ENCODE results near the gene RTKN. TPM values are rescaled to one million over a fixed set of nuclear protein-coding genes. Genes with fewer than 3 reads are reported as not detected.
A peak's percentile ranks its signal among the peaks of the same experiment; 100 is the strongest.

RTKN gene, protein sequence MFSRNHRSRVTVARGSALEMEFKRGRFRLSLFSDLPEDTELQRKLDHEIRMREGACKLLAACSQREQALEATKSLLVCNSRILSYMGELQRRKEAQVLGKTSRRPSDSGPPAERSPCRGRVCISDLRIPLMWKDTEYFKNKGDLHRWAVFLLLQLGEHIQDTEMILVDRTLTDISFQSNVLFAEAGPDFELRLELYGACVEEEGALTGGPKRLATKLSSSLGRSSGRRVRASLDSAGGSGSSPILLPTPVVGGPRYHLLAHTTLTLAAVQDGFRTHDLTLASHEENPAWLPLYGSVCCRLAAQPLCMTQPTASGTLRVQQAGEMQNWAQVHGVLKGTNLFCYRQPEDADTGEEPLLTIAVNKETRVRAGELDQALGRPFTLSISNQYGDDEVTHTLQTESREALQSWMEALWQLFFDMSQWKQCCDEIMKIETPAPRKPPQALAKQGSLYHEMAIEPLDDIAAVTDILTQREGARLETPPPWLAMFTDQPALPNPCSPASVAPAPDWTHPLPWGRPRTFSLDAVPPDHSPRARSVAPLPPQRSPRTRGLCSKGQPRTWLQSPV
- 22.6 and 24.7 TPM in 2 replicates for total RNA-seq (2013; cell fraction: nucleolus; rRNA removed)
- total RNA-seq (2014; rRNA removed) = 8.7 and 9.4 TPM in 2 replicates
- 4.0 and 5.4 TPM in 2 replicates for total RNA-seq (2014; rRNA removed; fragmentation: Illumina TruSeq; extraction: Trizol)
- 11.9 and 12.3 TPM in 2 replicates for total RNA-seq (2021)
- polyA plus RNA-seq (2011; ENCODE audit: low read depth) = 3.7 TPM
- polyA plus RNA-seq (2011; rRNA removed) = 1.8 and 3.2 TPM in 2 replicates
- polyA plus RNA-seq (2011; cell fraction: cytosol; rRNA removed) = 2.9 and 4.0 TPM in 2 replicates
- 14.3 and 20.0 TPM in 2 replicates for polyA plus RNA-seq (2011; cell fraction: nucleus; rRNA removed)
- polyA plus RNA-seq (2012) = 6.4 and 7.4 TPM in 2 replicates
- 2.8 and 6.0 TPM in 2 replicates for polyA plus RNA-seq (2014; fragmentation: Illumina TruSeq; extraction: Trizol)
- polyA plus RNA-seq (2014; fragmentation: Nextera tagmentation; extraction: Ambion mirVana) = under 1 TPM; 0.50 to 0.91 TPM
- 12.3 and 16.1 TPM in 2 replicates for polyA plus RNA-seq (2014; rRNA removed)
- 1 to 10 TPM; 4.8 to 5.3 TPM for polyA plus RNA-seq (2016; fragmentation: Nextera tagmentation; extraction: Ambion mirVana)
- polyA minus RNA-seq (2011; rRNA and poly(A)+ RNA removed) = 3.5 and 5.3 TPM in 2 replicates
- 2.0 and 2.1 TPM in 2 replicates for polyA minus RNA-seq (2011; cell fraction: cytosol; rRNA and poly(A)+ RNA removed)
- 6.4 and 8.7 TPM in 2 replicates for polyA minus RNA-seq (2011; cell fraction: nucleus; rRNA and poly(A)+ RNA removed)
- Bru-seq, nascent RNA = percentile 60 among the genes with signal in this experiment
- percentile 57 among the genes with signal in this experiment for BruChase-seq, experiment 1, labeled RNA remaining after a 6-hour chase
- BruChase-seq, experiment 2, labeled RNA remaining after a 2-hour chase = percentile 57 among the genes with signal in this experiment
- long read RNA-seq, experiment 1, partial matches to known transcripts = 0 of 6 reads
- long read RNA-seq, experiment 1, other reads (novel, unspliced or antisense) = 2 of 6 reads
- long read RNA-seq, experiment 2, partial matches to known transcripts = 0 of 2 reads
- long read RNA-seq, experiment 2, other reads (novel, unspliced or antisense) = 2 of 2 reads

DNA sequence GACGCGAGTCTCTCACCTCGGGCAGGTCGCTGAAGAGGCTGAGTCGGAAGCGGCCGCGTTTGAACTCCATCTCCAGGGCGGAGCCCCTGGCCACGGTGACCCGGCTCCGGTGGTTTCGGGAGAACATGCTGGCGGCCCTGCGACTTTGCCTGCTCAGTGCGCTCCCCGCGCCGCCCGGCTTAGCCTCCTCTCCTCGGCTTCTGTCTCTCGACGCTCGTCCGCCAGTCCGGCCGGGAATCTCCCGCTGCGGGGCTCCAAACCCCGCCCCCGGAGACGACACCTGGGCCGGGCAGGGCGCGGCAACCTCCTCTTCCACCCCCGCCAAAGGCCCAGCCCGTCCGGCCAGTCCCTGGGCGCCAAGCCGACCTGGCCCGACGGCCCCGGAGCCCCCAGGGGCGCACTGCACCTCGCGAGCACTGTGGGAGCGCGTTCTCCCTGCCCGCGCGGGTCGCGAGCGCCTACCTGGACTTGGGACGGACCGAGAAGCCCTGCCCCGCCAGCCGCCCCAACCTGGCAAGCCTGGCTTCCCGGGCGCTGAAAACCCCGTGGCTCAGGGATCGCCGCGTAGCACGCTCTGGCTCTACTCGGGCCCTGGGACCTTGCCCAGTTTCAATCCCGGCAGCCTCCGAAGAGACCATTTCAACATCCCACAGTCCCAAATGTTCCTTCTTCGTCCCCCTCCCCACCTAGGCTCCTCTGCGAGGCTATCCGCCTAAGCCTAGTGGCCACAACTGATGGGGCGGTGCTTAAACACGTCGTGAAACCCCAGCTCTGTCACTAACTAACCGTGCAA lies at the start of gene RTKN:
Gene RTKN, minus strand, starts transcription at position 248 of the 793 bp plus-strand sequence. Its CDS starts 121 bp downstream, at position 127.
- DNase-seq (ENCODE audit: low read depth, low spot score) (no peak), FAIRE-seq (no peak), ATAC-seq (peak; percentile 27)
- in situ Hi-C loops (cut with MboI) (no loop called here), intact Hi-C loops (cut with micrococcal nuclease; ENCODE audit: unreplicated experiment) (no loop called here)
- no peak within 1 kb of the TSS for H3K4me3 ChIP-seq
- POLR2A ChIA-PET = interaction anchor here (0.6 to 3.2 kb wide), 3 partner anchors 13 to 18 kb away, joined by 3 to 29 read pairs (median 16); partner anchors contain the start of genes INO80B and WBP1
- no peaks in the 10 kb centered on the region for H3K9me3 ChIP-seq (replicated peaks; ENCODE audit: control insufficient read depth, insufficient read depth, low read length)
- SMC1A ChIA-PET (ENCODE audit: uncharacterized antibody, unreplicated experiment) = interaction anchor here (0.9 to 2.0 kb wide), 4 partner anchors 13 to 16 kb away, joined by 3 to 9 read pairs (median 6); partner anchors contain the start of genes INO80B and WBP1
- peak within 1 kb of the TSS; percentile 81 for H3K4me2 ChIP-seq (ENCODE audit: control insufficient read depth, insufficient read depth)
- CTCF ChIA-PET = interaction anchor here (0.7 to 1.7 kb wide), 3 partner anchors 13 to 114 kb away, joined by 3 to 6 read pairs (median 3); partner anchors contain the start of gene INO80B
- H4K20me1 ChIP-seq (ENCODE audit: control insufficient read depth, insufficient read depth) = no peaks in the 10 kb centered on the region
- H3K79me2 ChIP-seq (ENCODE audit: control insufficient read depth, insufficient read depth, low read length) = no peaks in the 10 kb centered on the region; the same call in 1 of the 2 replicates
- peak within 1 kb of the TSS; percentile 62; the same call in 1 of the 2 replicates for H3K9ac ChIP-seq (ENCODE audit: control insufficient read depth, insufficient read depth, low read length)
- 36% methylated on average over 75 of the region's 75 CpGs for WGBS (ENCODE audit: insufficient coverage, insufficient replicate concordance, low lambda C conversion rate, missing lambda C conversion rate)
- peaks cover 2 to 10% of the 10 kb centered on the region in 2 experiments; a peak in 3 of 4 replicates for H3K27me3 ChIP-seq (replicated peaks in 1 of 2; ENCODE audit: control insufficient read depth in 2 of 2, insufficient read depth in 2 of 2, low read length in 1 of 2)
- peak within 1 kb of the TSS; percentile 89 for H2AFZ ChIP-seq (ENCODE audit: control insufficient read depth, low read depth, low read length)
- RAD21 ChIA-PET (ENCODE audit: unreplicated experiment) = no interaction called here
- no TSS peak for BruUV-seq (replicated peaks)
- H3K27ac ChIP-seq (ENCODE audit: control insufficient read depth, insufficient read depth) = no peak within 1 kb of the TSS
- TF ChIP-seq IKZF1 (conservative IDR thresholded peaks at IDR 0.05) (peak; percentile 56), EGR1 (IDR thresholded peaks at IDR 0.05; ENCODE audit: borderline replicate concordance in 1 of 2, low read depth in 2 of 2, low read length in 2 of 2) (0 out of 3 replicates have a peak, but pooled peaks of 1 of the 2 experiments have one; percentile 19), GATAD2B (conservative IDR thresholded peaks at IDR 0.05; ENCODE audit: low read depth) (peak; percentile 49; the same call in 1 of the 2 replicates)
- TF ChIP-seq, protein P1, sequence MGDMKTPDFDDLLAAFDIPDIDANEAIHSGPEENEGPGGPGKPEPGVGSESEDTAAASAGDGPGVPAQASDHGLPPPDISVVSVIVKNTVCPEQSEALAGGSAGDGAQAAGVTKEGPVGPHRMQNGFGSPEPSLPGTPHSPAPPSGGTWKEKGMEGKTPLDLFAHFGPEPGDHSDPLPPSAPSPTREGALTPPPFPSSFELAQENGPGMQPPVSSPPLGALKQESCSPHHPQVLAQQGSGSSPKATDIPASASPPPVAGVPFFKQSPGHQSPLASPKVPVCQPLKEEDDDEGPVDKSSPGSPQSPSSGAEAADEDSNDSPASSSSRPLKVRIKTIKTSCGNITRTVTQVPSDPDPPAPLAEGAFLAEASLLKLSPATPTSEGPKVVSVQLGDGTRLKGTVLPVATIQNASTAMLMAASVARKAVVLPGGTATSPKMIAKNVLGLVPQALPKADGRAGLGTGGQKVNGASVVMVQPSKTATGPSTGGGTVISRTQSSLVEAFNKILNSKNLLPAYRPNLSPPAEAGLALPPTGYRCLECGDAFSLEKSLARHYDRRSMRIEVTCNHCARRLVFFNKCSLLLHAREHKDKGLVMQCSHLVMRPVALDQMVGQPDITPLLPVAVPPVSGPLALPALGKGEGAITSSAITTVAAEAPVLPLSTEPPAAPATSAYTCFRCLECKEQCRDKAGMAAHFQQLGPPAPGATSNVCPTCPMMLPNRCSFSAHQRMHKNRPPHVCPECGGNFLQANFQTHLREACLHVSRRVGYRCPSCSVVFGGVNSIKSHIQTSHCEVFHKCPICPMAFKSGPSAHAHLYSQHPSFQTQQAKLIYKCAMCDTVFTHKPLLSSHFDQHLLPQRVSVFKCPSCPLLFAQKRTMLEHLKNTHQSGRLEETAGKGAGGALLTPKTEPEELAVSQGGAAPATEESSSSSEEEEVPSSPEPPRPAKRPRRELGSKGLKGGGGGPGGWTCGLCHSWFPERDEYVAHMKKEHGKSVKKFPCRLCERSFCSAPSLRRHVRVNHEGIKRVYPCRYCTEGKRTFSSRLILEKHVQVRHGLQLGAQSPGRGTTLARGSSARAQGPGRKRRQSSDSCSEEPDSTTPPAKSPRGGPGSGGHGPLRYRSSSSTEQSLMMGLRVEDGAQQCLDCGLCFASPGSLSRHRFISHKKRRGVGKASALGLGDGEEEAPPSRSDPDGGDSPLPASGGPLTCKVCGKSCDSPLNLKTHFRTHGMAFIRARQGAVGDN (IDR thresholded peaks at IDR 0.05) = peak; percentile 77; the same call in 1 of the 2 replicates
- TF ChIP-seq, protein P2, sequence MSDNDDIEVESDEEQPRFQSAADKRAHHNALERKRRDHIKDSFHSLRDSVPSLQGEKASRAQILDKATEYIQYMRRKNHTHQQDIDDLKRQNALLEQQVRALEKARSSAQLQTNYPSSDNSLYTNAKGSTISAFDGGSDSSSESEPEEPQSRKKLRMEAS (IDR thresholded peaks at IDR 0.05; ENCODE audit: low read depth, low read length) = no peak
- TF ChIP-seq, protein P3, sequence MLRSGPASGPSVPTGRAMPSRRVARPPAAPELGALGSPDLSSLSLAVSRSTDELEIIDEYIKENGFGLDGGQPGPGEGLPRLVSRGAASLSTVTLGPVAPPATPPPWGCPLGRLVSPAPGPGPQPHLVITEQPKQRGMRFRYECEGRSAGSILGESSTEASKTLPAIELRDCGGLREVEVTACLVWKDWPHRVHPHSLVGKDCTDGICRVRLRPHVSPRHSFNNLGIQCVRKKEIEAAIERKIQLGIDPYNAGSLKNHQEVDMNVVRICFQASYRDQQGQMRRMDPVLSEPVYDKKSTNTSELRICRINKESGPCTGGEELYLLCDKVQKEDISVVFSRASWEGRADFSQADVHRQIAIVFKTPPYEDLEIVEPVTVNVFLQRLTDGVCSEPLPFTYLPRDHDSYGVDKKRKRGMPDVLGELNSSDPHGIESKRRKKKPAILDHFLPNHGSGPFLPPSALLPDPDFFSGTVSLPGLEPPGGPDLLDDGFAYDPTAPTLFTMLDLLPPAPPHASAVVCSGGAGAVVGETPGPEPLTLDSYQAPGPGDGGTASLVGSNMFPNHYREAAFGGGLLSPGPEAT (IDR thresholded peaks at IDR 0.05; ENCODE audit: low read depth) = no peak
- H3K4me1 ChIP-seq (ENCODE audit: control insufficient read depth, insufficient read depth, low read length) = peaks cover 20% of the 10 kb centered on the region
- H3K36me3 ChIP-seq (ENCODE audit: control insufficient read depth in 2 of 2, insufficient read depth in 2 of 2, low read length in 1 of 2) = no peaks in the 10 kb centered on the region
